Sigmoid colon (tissue), 7 donors: Measurements from ENCODE around the gene PCID2. TPM values are rescaled to one million over a fixed set of nuclear protein-coding genes. Genes with fewer than 3 reads are reported as not detected.
A peak's percentile ranks its signal among the peaks of the same experiment; 100 is the strongest.

Source experiments
- DNase-seq: peaks from one replicate; pipeline ENCODE4 v3.0.0-alpha.2; 2019
- H3K27ac ChIP-seq, 4 donors: fragments of 200-600 bp; sonication (generic); one replicate each; pipeline ENCODE4 v1.5.1; 2016 to 2019; ENCODE audit warnings: mild to moderate bottlenecking in 1 of 4
- H3K27me3 ChIP-seq, 3 donors: fragments of 200-600 bp; sonication (generic); one replicate each; pipeline ENCODE4 v1.5.1; 2019; ENCODE audit warnings: mild to moderate bottlenecking in 1 of 3
- H3K36me3 ChIP-seq, 4 donors: fragments of 200-600 bp; sonication (generic); one replicate each; pipeline ENCODE4 v1.5.1; 2016 to 2019
- H3K4me1 ChIP-seq, 4 donors: fragments of 200-600 bp; sonication (generic); one replicate each; pipeline ENCODE4 v1.5.1; 2017 to 2019
- H3K4me3 ChIP-seq, 4 donors: fragments of 200-600 bp; sonication (generic); one replicate each; pipeline ENCODE4 v1.5.1; 2017 to 2019; ENCODE audit warnings: mild to moderate bottlenecking in 2 of 4, moderate library complexity in 1 of 4
- H3K9me3 ChIP-seq, 4 donors: fragments of 200-600 bp in 3 of 4; sonication (generic) in 3 of 4; one replicate each; pipeline versions ENCODE4 v1.5.1 to v1.6.1; 2013 to 2019
- CTCF ChIP-seq, 4 experiments: fragments of 450-650 bp in 3 of 4; fragments of 200-600 bp in 1 of 4; IDR thresholded peaks; one replicate each; pipeline ENCODE4 v1.5.1; 2016 to 2019; ENCODE audit warnings: antibody characterized with exemption in 4 of 4, mild to moderate bottlenecking in 3 of 4, moderate library complexity in 2 of 4
- EP300 ChIP-seq, 4 donors: sonication (generic); formaldehyde crosslinking; IDR thresholded peaks; one replicate each; pipeline ENCODE4 v1.6.1; 2017; ENCODE audit warnings: antibody characterized with exemption in 4 of 4
- POLR2A ChIP-seq, 2 donors: fragments of 450-650 bp; IDR thresholded peaks; one replicate each; pipeline ENCODE4 v1.6.1; 2016; ENCODE audit warnings: antibody characterized with exemption in 2 of 2, mild to moderate bottlenecking in 2 of 2, moderate library complexity in 2 of 2
- POLR2AphosphoS5 ChIP-seq, 4 donors: sonication (generic); formaldehyde crosslinking; IDR thresholded peaks; one replicate each; pipeline ENCODE4 v1.6.1; 2017; ENCODE audit warnings: antibody characterized with exemption in 4 of 4
- WGBS, 2 donors: extraction: QIAGEN DNeasy Blood & Tissue Kit; methylation state at CpG; one replicate each; pipeline ENCODE4 v1.1.7; 2013; 5-methylcytosine and 5-hydroxymethylcytosine counted together
- intact Hi-C: fragments of 100-400 bp; cut with DNase I; formaldehyde crosslinking; loops from one replicate; pipeline ENCODE4 v1.15.1; 2023
- polyA plus RNA-seq, 3 donors: library from polyadenylated mRNA; stranded (reverse); fragments of 200-250 nt; gene quantifications; one replicate each; pipeline ENCODE4 v1.2.3, GENCODE V29; 2013
- total RNA-seq, 4 donors: library from RNA; depleted of rRNA; stranded (reverse); fragments of >200 nt; gene quantifications; one replicate each; pipeline ENCODE4 v1.1.0, GENCODE V29; 2016
- donor health status: healthy with polysubstance abuse.
- donor health status: Bipolar disorder and iron deficiency.
- donor health status: healthy.

Gene PCID2
- total and polyA plus RNA-seq, 7 donors, result 18.0 to 70.9 (median 44.1) TPM

GRCh38 chr13:113178896-113179167 is 29.6 kb downstream of the PCID2 start:
- Histone ChIP-seq H3K27me3 (no peaks in the 10 kb centered on the region), H3K27ac (peak overlapping the region in 1 of 4 donors; percentile 45), H3K4me1 (peaks cover 0 to 4% (median 0%) of the 10 kb centered on the region in 4 donors), H3K9me3 (no peaks in the 10 kb centered on the region), H3K36me3 (peaks cover 22 to 96% (median 68%) of the 10 kb centered on the region in 4 donors), H3K4me3 (no peak overlapping the region)
- no peak for DNase-seq
- TF ChIP-seq POLR2A (IDR thresholded peaks at IDR 0.05) (no peak), CTCF (IDR thresholded peaks at IDR 0.05) (no peak), POLR2AphosphoS5 (IDR thresholded peaks at IDR 0.05) (no peak), EP300 (IDR thresholded peaks at IDR 0.05) (no peak)
- 83 to 98% methylated on average over 3 of the region's 3 CpGs for WGBS, 2 donors
- intact Hi-C loops, result no loop called here

- TF ChIP-seq EP300 (IDR thresholded peaks at IDR 0.05) (no peak), POLR2AphosphoS5 (IDR thresholded peaks at IDR 0.05) (no peak), POLR2A (IDR thresholded peaks at IDR 0.05) (no peak), CTCF (IDR thresholded peaks at IDR 0.05) (no peak)
- Histone ChIP-seq H3K27me3 (no peaks in the 10 kb centered on the region), H3K9me3 (no peaks in the 10 kb centered on the region), H3K4me1 (peaks cover 0 to 4% (median 0%) of the 10 kb centered on the region in 4 donors), H3K4me3 (no peak overlapping the region), H3K36me3 (peaks cover 22 to 90% (median 66%) of the 10 kb centered on the region in 4 donors), H3K27ac (peak overlapping the region in 2 of 4 donors; percentile 15 to 45)
- intact Hi-C loops, result no loop called here
- WGBS, 2 donors, result 88 to 93% methylated on average over 25 of the region's 25 CpGs
- DNase-seq, result no peak
Observed at GRCh38 chr13:113178070-113178895, 30.2 kb downstream of the PCID2 start.

GRCh38 chr13:113176822-113177221 is 31.6 kb downstream of the PCID2 start:
- no peaks in the 10 kb centered on the region for H3K27me3 ChIP-seq
- H3K9me3 ChIP-seq, result no peaks in the 10 kb centered on the region
- 98% methylated on average over 14 of the region's 14 CpGs for WGBS, 2 donors
- peaks cover 0 to 4% (median 0%) of the 10 kb centered on the region in 4 donors for H3K4me1 ChIP-seq
- peaks cover 22 to 89% (median 62%) of the 10 kb centered on the region in 4 donors for H3K36me3 ChIP-seq
- no peak overlapping the region for H3K4me3 ChIP-seq
- TF ChIP-seq CTCF (IDR thresholded peaks at IDR 0.05) (no peak), POLR2A (IDR thresholded peaks at IDR 0.05) (no peak), POLR2AphosphoS5 (IDR thresholded peaks at IDR 0.05) (no peak), EP300 (IDR thresholded peaks at IDR 0.05) (no peak)
- intact Hi-C loops, result no loop called here
- no peak overlapping the region for H3K27ac ChIP-seq
- no peak for DNase-seq

GRCh38 chr13:113176280-113176679 is 32.2 kb downstream of the PCID2 start:
- 47 to 55% methylated on average over 5 of the region's 5 CpGs for WGBS, 2 donors
- Histone ChIP-seq H3K4me3 (no peak overlapping the region), H3K27ac (no peak overlapping the region), H3K36me3 (peaks cover 22 to 91% (median 59%) of the 10 kb centered on the region in 4 donors), H3K4me1 (peaks cover 0 to 4% (median 0%) of the 10 kb centered on the region in 4 donors), H3K27me3 (no peaks in the 10 kb centered on the region), H3K9me3 (no peaks in the 10 kb centered on the region)
- TF ChIP-seq POLR2AphosphoS5 (IDR thresholded peaks at IDR 0.05), result no peak
- no peak for TF ChIP-seq POLR2A (IDR thresholded peaks at IDR 0.05)
- no peak for TF ChIP-seq EP300 (IDR thresholded peaks at IDR 0.05)
- TF ChIP-seq CTCF (IDR thresholded peaks at IDR 0.05), result no peak
- DNase-seq, result no peak
- intact Hi-C loops, result no loop called here
